ENCODE measurements around the gene STK32C.

GRCh38 chr10:132204781-132205473, 102.8 kb downstream of the STK32C start:
- TF ChIP-seq SUZ12 (IDR thresholded peaks at IDR 0.05; ENCODE audit: extremely low read depth, insufficient read depth, insufficient read length) = no peak
- no peak for TF ChIP-seq ZNF274 (IDR thresholded peaks at IDR 0.05; ENCODE audit: low read depth, low read length)
- TF ChIP-seq YY1 (IDR thresholded peaks at IDR 0.05; ENCODE audit: insufficient read depth, insufficient read length) = no peak
